CD4-positive, CD25-positive, alpha-beta regulatory T cell (primary cell): ENCODE results near the gene ZFAND2B. TPM values are rescaled to one million over a fixed set of nuclear protein-coding genes. Genes with fewer than 3 reads are reported as not detected.
A peak's percentile ranks its signal among the peaks of the same experiment; 100 is the strongest.

Experiments
- ATAC-seq, 2 donors: fragments of 150-1000 bp; cut with Tn5 transposase; one replicate each; pipeline ENCODE4 v1.10.0; 2021; ENCODE audit warnings: low read depth in 2 of 2, moderate number of reproducible peaks in 2 of 2, moderate library complexity in 1 of 2
- DNase-seq, 3 donors: peaks; one replicate each; pipeline versions ENCODE4 v3.0.0 to v3.0.0-alpha.2; 2012 to 2022; ENCODE audit warnings: mixed read lengths in 1 of 3
- H3K27ac ChIP-seq: one replicate; pipeline ENCODE4 v1.7.0; 2013; ENCODE audit warnings: mild to moderate bottlenecking, low read length; ENCODE audit not compliant: insufficient read depth, poor library complexity, severe bottlenecking
- H3K27me3 ChIP-seq: one replicate; pipeline ENCODE4 v1.7.0; 2013; ENCODE audit warnings: low read length; ENCODE audit not compliant: control insufficient read depth, insufficient read depth
- H3K36me3 ChIP-seq: one replicate; pipeline ENCODE4 v1.7.0; 2013; ENCODE audit warnings: mild to moderate bottlenecking, low read length, moderate library complexity; ENCODE audit not compliant: control insufficient read depth, insufficient read depth
- H3K4me1 ChIP-seq: 2 replicates; pipeline ENCODE4 v1.7.0; 2013; ENCODE audit warnings: mild to moderate bottlenecking, low read length; ENCODE audit not compliant: insufficient read depth, control insufficient read depth, poor library complexity, severe bottlenecking
- H3K4me3 ChIP-seq: one replicate; pipeline ENCODE4 v1.7.0; 2013; ENCODE audit warnings: low read depth, mild to moderate bottlenecking, low read length, moderate library complexity
- H3K9me3 ChIP-seq, 2 experiments: 1 replicate in 1 of 2; 2 replicates in 1 of 2; pipeline ENCODE4 v1.7.0; 2013; ENCODE audit warnings: low read length in 2 of 2, mild to moderate bottlenecking in 1 of 2, moderate library complexity in 1 of 2; ENCODE audit not compliant: control insufficient read depth in 2 of 2
- H3K27ac Mint-ChIP-seq, 3 donors: one replicate each; pipeline ENCODE4 v1.8.0; 2020 to 2022; ENCODE audit warnings: mild to moderate bottlenecking in 3 of 3, mixed read lengths in 3 of 3, moderate library complexity in 2 of 3
- H3K27me3 Mint-ChIP-seq: one replicate; pipeline ENCODE4 v1.8.0; 2022; ENCODE audit warnings: mild to moderate bottlenecking, mixed read lengths
- H3K36me3 Mint-ChIP-seq: one replicate; pipeline ENCODE4 v1.8.0; 2020; ENCODE audit warnings: mixed read lengths
- H3K4me1 Mint-ChIP-seq, 4 donors: one replicate each; pipeline ENCODE4 v1.8.0; 2020 to 2022; ENCODE audit warnings: mixed read lengths in 4 of 4, mild to moderate bottlenecking in 1 of 4
- H3K4me3 Mint-ChIP-seq, 4 donors: one replicate each; pipeline ENCODE4 v1.8.0; 2020 to 2022; ENCODE audit warnings: mild to moderate bottlenecking in 4 of 4, mixed read lengths in 4 of 4, moderate library complexity in 3 of 4
- H3K9me3 Mint-ChIP-seq, 7 donors: one replicate each; pipeline ENCODE4 v1.8.0; 2020 to 2022; ENCODE audit warnings: mixed read lengths in 7 of 7, mild to moderate bottlenecking in 3 of 7, moderate library complexity in 2 of 7
- polyA plus RNA-seq, 4 donors: library from polyadenylated mRNA; unstranded; fragments of 300-500 nt; fragmentation: Illumina TruSeq; gene quantifications; one replicate each; pipeline ENCODE4 v1.2.3, GENCODE V29; 2021
- total RNA-seq: library from RNA; stranded (reverse); gene quantifications from one replicate; pipeline ENCODE4 v1.2.3, GENCODE V29; 2022

ZFAND2B gene
- total and polyA plus RNA-seq, 5 donors from 2014 or later = 54.4 to 72.1 (median 65.5) TPM

- no peaks in the 10 kb centered on the region for H3K27me3 ChIP-seq
- Mint-ChIP-seq H3K27me3 (no peaks in the 10 kb centered on the region), H3K4me1 (peaks cover 8 to 73% (median 42%) of the 10 kb centered on the region in 4 donors), H3K27ac (peak overlapping the region; percentile 98 to 99 (median 98)), H3K9me3 (no peaks in the 10 kb centered on the region), H3K4me3 (peak overlapping the region; percentile 92 to 98 (median 96)), H3K36me3 (peaks cover 37% of the 10 kb centered on the region)
- H3K9me3 ChIP-seq = no peaks in the 10 kb centered on the region
- DNase-seq = peak; percentile 32 to 66 (median 33)
- peaks cover 51% of the 10 kb centered on the region for H3K36me3 ChIP-seq
- H3K4me1 ChIP-seq = peaks cover 43% of the 10 kb centered on the region
- no peak for ATAC-seq
- H3K4me3 ChIP-seq = peak overlapping the region; percentile 95
- H3K27ac ChIP-seq = peak overlapping the region; percentile 90
Observed at GRCh38 chr2:219230059-219230540, 23.5 kb downstream of the ZFAND2B start.

- no peak for ATAC-seq
Observed at GRCh38 chr2:219234331-219234730, 27.7 kb downstream of the ZFAND2B start.

GRCh38 chr2:219243291-219243761 is 36.7 kb downstream of the ZFAND2B start:
- Histone ChIP-seq H3K9me3 (no peaks in the 10 kb centered on the region), H3K27ac (no peak overlapping the region), H3K36me3 (peaks cover under 1% of the 10 kb centered on the region), H3K4me3 (no peak overlapping the region), H3K27me3 (no peaks in the 10 kb centered on the region), H3K4me1 (peaks cover 40% of the 10 kb centered on the region)
- peaks cover 8% of the 10 kb centered on the region for H3K36me3 Mint-ChIP-seq
- peaks cover 14 to 41% (median 28%) of the 10 kb centered on the region in 4 donors for H3K4me1 Mint-ChIP-seq
- ATAC-seq (no peak), DNase-seq (no peak)
- H3K4me3 Mint-ChIP-seq = peak overlapping the region in 2 of 4 donors; percentile 50 to 98
- no peaks in the 10 kb centered on the region for H3K27me3 Mint-ChIP-seq
- H3K27ac Mint-ChIP-seq = peak overlapping the region in 2 of 3 donors; percentile 46 to 89
- no peaks in the 10 kb centered on the region for H3K9me3 Mint-ChIP-seq

More at GRCh38 chr2:219234331-219234730, 27.7 kb downstream of the ZFAND2B start:
- H3K36me3 Mint-ChIP-seq = peaks cover 50% of the 10 kb centered on the region
- peak overlapping the region in 1 of 4 donors; percentile 23 for H3K4me3 Mint-ChIP-seq
- no peak overlapping the region for H3K4me3 ChIP-seq
- H3K36me3 ChIP-seq = peaks cover 62% of the 10 kb centered on the region
- H3K4me1 Mint-ChIP-seq = peaks cover 3 to 53% (median 28%) of the 10 kb centered on the region in 4 donors
- no peaks in the 10 kb centered on the region for H3K27me3 ChIP-seq
- H3K4me1 ChIP-seq = peaks cover 22% of the 10 kb centered on the region
- no peaks in the 10 kb centered on the region for H3K27me3 Mint-ChIP-seq
- no peak overlapping the region for H3K27ac ChIP-seq
- no peaks in the 10 kb centered on the region for H3K9me3 Mint-ChIP-seq
- no peaks in the 10 kb centered on the region for H3K9me3 ChIP-seq
- no peak for DNase-seq
- no peak overlapping the region for H3K27ac Mint-ChIP-seq

- Histone ChIP-seq H3K36me3 (peaks cover 10% of the 10 kb centered on the region), H3K27ac (peak overlapping the region; percentile 94), H3K4me1 (peaks cover 54% of the 10 kb centered on the region), H3K9me3 (no peaks in the 10 kb centered on the region), H3K27me3 (no peaks in the 10 kb centered on the region), H3K4me3 (peak overlapping the region; percentile 84)
- Mint-ChIP-seq H3K27ac (peak overlapping the region; percentile 96 to 98 (median 96)), H3K36me3 (peaks cover 18% of the 10 kb centered on the region), H3K9me3 (no peaks in the 10 kb centered on the region), H3K4me1 (peaks cover 23 to 55% (median 37%) of the 10 kb centered on the region in 4 donors), H3K4me3 (peak overlapping the region; percentile 96 to 100 (median 98)), H3K27me3 (no peaks in the 10 kb centered on the region)
- no peak for DNase-seq
- ATAC-seq = no peak
Observed at GRCh38 chr2:219244789-219245147, 38.2 kb downstream of the ZFAND2B start.

- peaks cover 60% of the 10 kb centered on the region for H3K4me1 ChIP-seq
- Mint-ChIP-seq H3K9me3 (no peaks in the 10 kb centered on the region), H3K4me1 (peaks cover 26 to 61% (median 41%) of the 10 kb centered on the region in 4 donors), H3K4me3 (peak within 1 kb of the TSS; percentile 96 to 100 (median 98)), H3K36me3 (peaks cover 23% of the 10 kb centered on the region), H3K27ac (peak within 1 kb of the TSS; percentile 96 to 98 (median 96)), H3K27me3 (no peaks in the 10 kb centered on the region)
- peak within 1 kb of the TSS; percentile 84 for H3K4me3 ChIP-seq
- peak; percentile 78 to 93 (median 87) for DNase-seq
- peak; percentile 77 for ATAC-seq
- no peaks in the 10 kb centered on the region for H3K27me3 ChIP-seq
- H3K27ac ChIP-seq = peak within 1 kb of the TSS; percentile 94
- H3K9me3 ChIP-seq = no peaks in the 10 kb centered on the region
- H3K36me3 ChIP-seq = peaks cover 14% of the 10 kb centered on the region
Observed at GRCh38 chr2:219245148-219245898, 38.7 kb downstream of the ZFAND2B start, which contains the start of the genes GLB1L and STK16. Gene GLB1L (minus strand): TSS chr2:219245444. CDS start chr2:219243573, 1,871 bp downstream. Gene STK16 (plus strand): TSS chr2:219245479. CDS start chr2:219246000, 521 bp downstream.

- Mint-ChIP-seq H3K9me3 (no peaks in the 10 kb centered on the region), H3K27me3 (no peaks in the 10 kb centered on the region), H3K4me1 (peaks cover 26 to 66% (median 47%) of the 10 kb centered on the region in 4 donors), H3K27ac (peak overlapping the region; percentile 96 to 98 (median 96)), H3K4me3 (peak overlapping the region; percentile 96 to 100 (median 98)), H3K36me3 (peaks cover 27% of the 10 kb centered on the region)
- Histone ChIP-seq H3K27me3 (no peaks in the 10 kb centered on the region), H3K4me3 (peak overlapping the region; percentile 84), H3K36me3 (peaks cover 19% of the 10 kb centered on the region), H3K4me1 (peaks cover 65% of the 10 kb centered on the region), H3K9me3 (no peaks in the 10 kb centered on the region), H3K27ac (peak overlapping the region; percentile 94)
- ATAC-seq = no peak
- peak in 1 of 3 donors; percentile 30 for DNase-seq
Observed at GRCh38 chr2:219245899-219246230, 39.3 kb downstream of the ZFAND2B start.

- H3K4me3 Mint-ChIP-seq = peak overlapping the region; percentile 96 to 100 (median 98)
- H3K36me3 Mint-ChIP-seq = peaks cover 33% of the 10 kb centered on the region
- peaks cover 26 to 73% (median 53%) of the 10 kb centered on the region in 4 donors for H3K4me1 Mint-ChIP-seq
- no peak for ATAC-seq
- H3K4me1 ChIP-seq = peaks cover 72% of the 10 kb centered on the region
- H3K27me3 Mint-ChIP-seq = no peaks in the 10 kb centered on the region
- no peaks in the 10 kb centered on the region for H3K27me3 ChIP-seq
- DNase-seq = no peak
- H3K9me3 Mint-ChIP-seq = no peaks in the 10 kb centered on the region
- H3K4me3 ChIP-seq = peak overlapping the region; percentile 84
- H3K27ac Mint-ChIP-seq = peak overlapping the region; percentile 96 to 98 (median 96)
- no peaks in the 10 kb centered on the region for H3K9me3 ChIP-seq
- peaks cover 26% of the 10 kb centered on the region for H3K36me3 ChIP-seq
- H3K27ac ChIP-seq = peak overlapping the region; percentile 94
Observed at GRCh38 chr2:219246559-219246958, 40.0 kb downstream of the ZFAND2B start.
